Testis (tissue), 2 donors: ENCODE data around the gene ANO2.

Experiments used
- CTCF ChIP-seq, 3 experiments: fragments of 450-650 bp in 2 of 3; fragments of 200-600 bp in 1 of 3; sonication (generic) in 1 of 3; IDR thresholded peaks; one replicate each; pipeline ENCODE4 v1.5.1; 2016 to 2019; ENCODE audit warnings: antibody characterized with exemption in 3 of 3, mild to moderate bottlenecking in 2 of 3, moderate library complexity in 1 of 3
- POLR2A ChIP-seq: fragments of 450-650 bp; IDR thresholded peaks from one replicate; pipeline ENCODE4 v1.6.1; 2017; ENCODE audit warnings: antibody characterized with exemption, mild to moderate bottlenecking, moderate library complexity

- no peak for TF ChIP-seq POLR2A
- no peak for TF ChIP-seq CTCF (IDR thresholded peaks at IDR 0.05)
Observed at GRCh38 chr12:5798242-5799015, 146.6 kb downstream of the ANO2 start.
